Fibroblast of mammary gland (primary cell): Measurements from ENCODE around the gene FAIM2.

Source experiments
- DNase-seq: peaks from one replicate; pipeline ENCODE4 v3.0.0-alpha.2; 2010; ENCODE audit warnings: low read depth
- H3K4me3 ChIP-seq: 2 replicates; pipeline ENCODE4 v1.5.1; 2011; ENCODE audit warnings: low read depth, mild to moderate bottlenecking, low read length, moderate library complexity; ENCODE audit not compliant: control insufficient read depth
- TF ChIP-seq, protein P1 (sequence below): conservative IDR thresholded peaks from 2 replicates; pipeline ENCODE4 v1.5.1; 2011; ENCODE audit warnings: low read depth, low read length, inconsistent platforms; ENCODE audit not compliant: control insufficient read depth, insufficient read depth

The FAIM2 gene

DNA sequence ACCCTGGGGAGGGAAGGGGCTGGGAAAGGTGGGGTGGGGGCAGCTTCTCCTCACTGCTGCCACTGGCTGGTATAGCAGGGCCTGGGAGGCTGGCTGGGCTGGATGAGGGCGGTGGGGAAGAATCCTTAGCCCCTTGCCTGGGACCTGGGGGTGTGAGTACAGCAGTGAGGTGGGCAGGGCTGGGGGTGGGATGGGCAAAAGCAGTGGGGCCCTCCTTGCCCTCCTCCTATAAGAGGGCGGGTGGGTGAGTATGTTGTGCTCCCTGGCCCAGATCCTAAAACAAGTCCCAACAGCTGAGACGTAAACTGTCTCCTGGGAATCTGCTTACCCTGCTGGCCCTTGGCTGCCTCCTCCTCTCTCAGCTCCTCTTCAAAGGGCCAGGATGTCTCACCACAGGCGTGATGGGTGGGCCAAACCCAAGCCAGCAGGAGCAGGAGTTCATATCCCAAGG lies 77.7 kb downstream of the FAIM2 start:
- H3K4me3 ChIP-seq, result peak overlapping the region; percentile 19
- peak; percentile 85 for DNase-seq
- TF ChIP-seq, protein P1, sequence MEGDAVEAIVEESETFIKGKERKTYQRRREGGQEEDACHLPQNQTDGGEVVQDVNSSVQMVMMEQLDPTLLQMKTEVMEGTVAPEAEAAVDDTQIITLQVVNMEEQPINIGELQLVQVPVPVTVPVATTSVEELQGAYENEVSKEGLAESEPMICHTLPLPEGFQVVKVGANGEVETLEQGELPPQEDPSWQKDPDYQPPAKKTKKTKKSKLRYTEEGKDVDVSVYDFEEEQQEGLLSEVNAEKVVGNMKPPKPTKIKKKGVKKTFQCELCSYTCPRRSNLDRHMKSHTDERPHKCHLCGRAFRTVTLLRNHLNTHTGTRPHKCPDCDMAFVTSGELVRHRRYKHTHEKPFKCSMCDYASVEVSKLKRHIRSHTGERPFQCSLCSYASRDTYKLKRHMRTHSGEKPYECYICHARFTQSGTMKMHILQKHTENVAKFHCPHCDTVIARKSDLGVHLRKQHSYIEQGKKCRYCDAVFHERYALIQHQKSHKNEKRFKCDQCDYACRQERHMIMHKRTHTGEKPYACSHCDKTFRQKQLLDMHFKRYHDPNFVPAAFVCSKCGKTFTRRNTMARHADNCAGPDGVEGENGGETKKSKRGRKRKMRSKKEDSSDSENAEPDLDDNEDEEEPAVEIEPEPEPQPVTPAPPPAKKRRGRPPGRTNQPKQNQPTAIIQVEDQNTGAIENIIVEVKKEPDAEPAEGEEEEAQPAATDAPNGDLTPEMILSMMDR, result no peak

DNA sequence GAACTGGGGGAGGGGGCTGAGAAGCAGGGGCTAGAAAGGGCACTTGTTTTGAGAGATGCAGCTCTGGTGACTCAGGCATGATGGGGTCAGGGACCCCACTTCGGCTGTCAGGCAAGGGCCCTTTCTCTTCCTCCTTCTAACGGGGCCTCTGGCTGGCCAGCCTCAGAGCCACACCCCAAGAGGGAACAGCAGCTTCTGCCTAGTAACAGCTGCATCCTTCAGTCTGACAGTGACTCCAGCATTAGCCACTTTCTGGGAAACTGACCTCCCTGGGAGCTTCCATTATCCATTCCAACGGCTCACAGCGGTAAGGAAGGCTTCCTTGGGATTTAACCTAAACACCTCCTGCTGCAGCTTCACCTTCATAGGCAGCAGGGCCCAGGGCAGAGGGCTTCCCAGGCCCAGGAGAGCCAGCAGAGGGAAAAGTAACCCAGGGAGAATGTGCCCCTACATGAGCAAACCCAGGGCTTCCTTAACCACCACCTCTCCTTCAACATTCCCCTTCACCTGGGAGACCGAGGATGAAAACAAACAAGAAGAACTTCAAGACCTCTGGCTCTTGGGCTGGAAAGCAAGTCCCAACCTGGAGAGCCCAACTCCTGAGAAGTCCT lies 78.2 kb downstream of the FAIM2 start:
- DNase-seq, result peak; percentile 86
- TF ChIP-seq, protein P1, result no peak
- H3K4me3 ChIP-seq, result peak overlapping the region; percentile 27

DNA sequence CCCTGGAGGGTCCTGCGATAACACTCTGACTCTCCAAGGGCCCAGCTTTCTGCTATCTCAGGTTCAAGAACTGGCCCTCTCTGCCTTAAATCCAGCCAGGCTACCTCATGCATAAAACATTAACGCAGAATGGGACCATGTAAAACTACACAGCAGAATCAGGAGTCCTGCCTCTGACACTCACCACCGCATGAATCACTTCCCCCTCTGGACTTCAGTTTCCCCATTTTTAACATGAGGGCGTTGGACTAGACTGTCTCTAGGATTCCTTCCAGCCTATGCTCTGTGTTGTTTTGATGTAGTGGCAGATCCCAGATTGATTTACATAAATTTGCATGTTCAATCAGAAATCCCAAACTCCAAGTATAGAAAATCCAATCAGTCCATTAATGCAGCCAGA lies 78.8 kb downstream of the FAIM2 start:
- TF ChIP-seq, protein P1, result no peak
- peak overlapping the region; percentile 18 for H3K4me3 ChIP-seq

DNA sequence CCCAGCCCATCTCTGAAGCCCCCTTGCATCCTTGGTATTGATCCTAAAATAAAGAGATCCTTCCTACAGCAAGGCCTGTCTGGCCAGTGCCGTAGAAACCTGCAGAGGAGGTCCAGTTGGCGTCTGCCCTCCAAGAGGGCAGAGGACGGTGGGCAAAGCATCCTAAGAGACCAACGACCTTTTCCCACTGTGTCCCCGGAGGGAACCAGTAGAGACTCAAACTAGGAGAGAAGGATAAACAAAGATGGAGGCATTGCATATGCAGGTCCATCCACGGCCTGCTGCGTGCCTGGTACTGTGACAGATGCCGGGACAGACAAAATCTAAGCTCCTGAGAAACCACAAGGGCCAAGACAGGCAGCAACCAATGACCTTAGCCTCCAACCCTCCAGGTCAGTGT lies 79.3 kb downstream of the FAIM2 start:
- TF ChIP-seq, protein P1, result no peak
- no peak overlapping the region for H3K4me3 ChIP-seq
- no peak for DNase-seq

More for the DNA sequence above, 78.8 kb downstream of the FAIM2 start:
- peak; percentile 90 for DNase-seq

DNA sequence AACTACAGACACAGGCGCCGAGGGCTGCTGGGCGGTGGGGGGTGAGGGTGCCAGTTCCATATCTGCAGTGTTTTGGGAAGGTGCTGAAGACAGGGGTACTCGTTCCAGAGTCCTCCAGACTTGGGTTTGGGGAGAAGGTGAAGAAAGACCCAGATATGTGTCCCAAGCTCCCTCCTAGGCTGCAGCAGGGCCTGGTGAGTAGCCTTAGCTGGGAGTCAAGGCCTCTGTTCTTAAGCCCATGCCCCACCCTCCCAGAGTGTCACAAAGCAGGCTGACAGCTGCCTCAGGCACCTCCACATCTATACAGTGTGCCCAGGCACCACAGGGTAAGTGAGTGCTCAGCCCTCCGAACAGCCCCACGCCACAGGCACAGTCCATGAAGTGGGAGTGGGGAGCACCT lies 79.7 kb downstream of the FAIM2 start:
- no peak overlapping the region for H3K4me3 ChIP-seq
- DNase-seq, result no peak
- TF ChIP-seq, protein P1, result no peak

DNA sequence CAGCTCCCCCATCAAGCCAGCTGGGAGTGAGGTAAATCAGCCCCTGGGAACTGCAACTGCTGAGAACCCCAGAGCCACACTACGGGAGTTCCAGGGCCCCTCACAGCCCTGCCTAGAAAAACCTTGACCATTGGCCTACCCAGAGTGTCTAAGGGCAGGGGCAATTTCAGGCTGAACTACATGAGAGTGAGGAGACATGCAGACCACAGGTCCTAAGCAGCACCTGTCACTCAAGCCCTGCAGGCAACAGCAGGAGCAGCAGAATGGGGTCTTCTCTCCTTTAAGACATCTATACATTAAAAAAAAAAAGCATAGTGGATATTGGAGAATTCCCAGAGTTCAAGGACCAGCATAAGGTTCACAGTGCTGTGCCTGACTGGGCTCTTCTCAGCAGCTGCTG lies 80.3 kb downstream of the FAIM2 start:
- no peak for DNase-seq
- TF ChIP-seq, protein P1, result no peak
- H3K4me3 ChIP-seq, result no peak overlapping the region
